Smooth muscle cell (in vitro differentiated cells): ENCODE measurements around the gene RFLNA. TPM values are rescaled to one million over a fixed set of nuclear protein-coding genes. Genes with fewer than 3 reads are reported as not detected.

ENCODE experiments used
- DNase-seq: peaks from one replicate; lab custom pipeline; 2025; ENCODE audit not compliant: unreplicated experiment; lab: John Stamatoyannopoulos, UW
- H2AFZ ChIP-seq: fragments of 200-600 bp; sonication (generic); 2 replicates; pipeline ENCODE4 v1.6.0; 2016; ENCODE audit warnings: antibody characterized with exemption, low read depth, mild to moderate bottlenecking
- H3F3A ChIP-seq: fragments of 200-600 bp; sonication (generic); 2 replicates; pipeline ENCODE4 v1.6.0; 2017; ENCODE audit warnings: antibody characterized with exemption, low read depth
- H3K27ac ChIP-seq: fragments of 200-600 bp; sonication (generic); 2 replicates; pipeline ENCODE4 v1.5.1; 2016; ENCODE audit warnings: low read depth, mild to moderate bottlenecking
- H3K27me3 ChIP-seq: fragments of 200-600 bp; sonication (generic); 2 replicates; pipeline ENCODE4 v1.6.1; 2016; ENCODE audit warnings: low read depth, mild to moderate bottlenecking
- H3K36me3 ChIP-seq: fragments of 200-600 bp; sonication (generic); 2 replicates; pipeline ENCODE4 v1.5.1; 2016; ENCODE audit warnings: low read depth
- H3K4me1 ChIP-seq: fragments of 200-600 bp; sonication (generic); 2 replicates; pipeline ENCODE4 v1.5.1; 2016; ENCODE audit warnings: low read depth
- H3K4me2 ChIP-seq: fragments of 200-600 bp; sonication (generic); 2 replicates; pipeline ENCODE4 v1.6.0; 2016; ENCODE audit warnings: mild to moderate bottlenecking
- H3K4me3 ChIP-seq: fragments of 200-600 bp; sonication (generic); 2 replicates; pipeline ENCODE4 v1.5.1; 2016; ENCODE audit warnings: mild to moderate bottlenecking
- H3K79me2 ChIP-seq: fragments of 200-600 bp; sonication (generic); 2 replicates; pipeline ENCODE4 v1.6.0; 2016; ENCODE audit warnings: low read depth, mild to moderate bottlenecking
- H3K9ac ChIP-seq: fragments of 200-600 bp; sonication (generic); 2 replicates; pipeline ENCODE4 v1.6.0; 2016; ENCODE audit warnings: low read depth
- H3K9me3 ChIP-seq: fragments of 200-600 bp; sonication (generic); replicated peaks from 2 replicates; pipeline ENCODE4 v1.5.1; 2016; ENCODE audit warnings: low read depth
- H4K20me1 ChIP-seq: fragments of 200-600 bp; sonication (generic); 2 replicates; pipeline ENCODE4 v1.6.0; 2016; ENCODE audit warnings: low read depth
- CTCF ChIP-seq: fragments of 200-600 bp; sonication (generic); IDR thresholded peaks from 2 replicates; pipeline ENCODE4 v1.5.1; 2017; ENCODE audit warnings: borderline replicate concordance, mild to moderate bottlenecking, antibody characterized with exemption; ENCODE audit not compliant: insufficient read depth, poor library complexity, severe bottlenecking
- WGBS: methylation state at CpG from one replicate; pipeline ENCODE4 v1.1.7; 2016; ENCODE audit warnings: low lambda C conversion rate; 5-methylcytosine and 5-hydroxymethylcytosine counted together
- polyA plus RNA-seq: library from polyadenylated mRNA; unstranded; fragments of >200 nt; fragmentation: Nextera tagmentation; extraction: Ambion mirVana; gene quantifications from 2 replicates; pipeline ENCODE4 v1.2.1, GENCODE V29; 2016
- total RNA-seq: library from RNA; depleted of rRNA; stranded (reverse); fragments of >200 nt; gene quantifications from 2 replicates; pipeline ENCODE4 v1.2.3, GENCODE V29; 2014

RFLNA gene
- total and polyA plus RNA-seq, 2 experiments from 2014 or later: 30.2 to 51.5 TPM

GRCh38 chr12:124340080-124340900, 45.4 kb downstream of the RFLNA start:
- no peak for DNase-seq
- Histone ChIP-seq H4K20me1 (peaks cover 56% of the 10 kb centered on the region), H2AFZ (no peak overlapping the region), H3K4me3 (no peak overlapping the region), H3K79me2 (no peaks in the 10 kb centered on the region), H3K36me3 (no peaks in the 10 kb centered on the region), H3F3A (no peaks in the 10 kb centered on the region), H3K27ac (no peak overlapping the region), H3K4me1 (no peaks in the 10 kb centered on the region), H3K9ac (no peak overlapping the region), H3K9me3 (no peaks in the 10 kb centered on the region), H3K4me2 (no peak overlapping the region), H3K27me3 (no peaks in the 10 kb centered on the region)
- no peak for TF ChIP-seq CTCF
- 97% methylated on average over 41 of the region's 42 CpGs for WGBS

DNA sequence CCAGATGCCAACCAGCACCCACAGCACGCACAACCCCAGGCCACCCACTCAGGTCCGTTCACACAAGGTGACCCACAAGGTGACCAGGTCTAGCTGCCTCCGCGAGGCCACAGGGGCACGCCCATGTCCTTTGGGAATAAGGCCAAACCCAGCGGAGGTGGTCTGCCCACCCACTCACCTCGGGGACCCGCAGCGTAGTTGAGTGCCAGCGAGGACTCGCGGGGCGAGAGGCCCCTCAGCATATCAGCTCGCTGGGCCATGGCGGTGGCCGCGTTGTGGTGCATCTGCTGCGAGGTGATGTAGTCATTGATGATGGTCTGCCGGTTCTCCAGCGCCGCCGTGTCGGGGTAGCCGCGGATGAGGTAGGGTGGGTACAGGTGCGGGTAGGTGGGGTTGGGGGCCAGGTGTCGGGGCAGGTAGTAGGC, 46.8 kb downstream of the RFLNA start:
- Histone ChIP-seq H3K9me3 (no peaks in the 10 kb centered on the region), H3K27ac (no peak overlapping the region), H4K20me1 (peaks cover 50% of the 10 kb centered on the region), H3K4me2 (no peak overlapping the region), H3K4me1 (no peaks in the 10 kb centered on the region), H3K9ac (no peak overlapping the region), H3F3A (no peaks in the 10 kb centered on the region), H3K36me3 (peaks cover 4% of the 10 kb centered on the region), H3K4me3 (no peak overlapping the region), H3K27me3 (no peaks in the 10 kb centered on the region), H2AFZ (no peak overlapping the region), H3K79me2 (no peaks in the 10 kb centered on the region)
- DNase-seq: no peak
- no peak for TF ChIP-seq CTCF
- 97% methylated on average over 25 of the region's 27 CpGs for WGBS

GRCh38 chr12:124344022-124344421, 49.1 kb downstream of the RFLNA start:
- peaks cover 4% of the 10 kb centered on the region for H3K36me3 ChIP-seq
- H3K4me1 ChIP-seq: no peaks in the 10 kb centered on the region
- no peaks in the 10 kb centered on the region for H3K9me3 ChIP-seq
- H3K79me2 ChIP-seq: no peaks in the 10 kb centered on the region
- no peak overlapping the region for H3K4me2 ChIP-seq
- no peak overlapping the region for H3K9ac ChIP-seq
- H3K4me3 ChIP-seq: no peak overlapping the region
- H4K20me1 ChIP-seq: peaks cover 48% of the 10 kb centered on the region
- no peak for TF ChIP-seq CTCF
- DNase-seq: no peak
- H3K27ac ChIP-seq: no peak overlapping the region
- no peaks in the 10 kb centered on the region for H3F3A ChIP-seq
- WGBS: 93% methylated on average over 9 of the region's 9 CpGs
- no peaks in the 10 kb centered on the region for H3K27me3 ChIP-seq
- no peak overlapping the region for H2AFZ ChIP-seq

GRCh38 chr12:124344526-124344925, 49.6 kb downstream of the RFLNA start:
- Histone ChIP-seq H3K27me3 (no peaks in the 10 kb centered on the region), H3K4me1 (no peaks in the 10 kb centered on the region), H3K79me2 (no peaks in the 10 kb centered on the region), H3K4me3 (no peak overlapping the region), H3K36me3 (peaks cover 4% of the 10 kb centered on the region), H4K20me1 (peaks cover 53% of the 10 kb centered on the region), H3F3A (no peaks in the 10 kb centered on the region), H3K27ac (no peak overlapping the region), H2AFZ (no peak overlapping the region), H3K9me3 (no peaks in the 10 kb centered on the region), H3K9ac (no peak overlapping the region), H3K4me2 (no peak overlapping the region)
- no peak for DNase-seq
- WGBS: 98% methylated on average over 38 of the region's 38 CpGs
- TF ChIP-seq CTCF: no peak
